ENCODE results near the gene MATK.
"Not testable (repeated sequence)": the region's sequence is repeated elsewhere in the genome, so short reads cannot be mapped to it uniquely, and the experiment has no call there.

MATK gene

DNA sequence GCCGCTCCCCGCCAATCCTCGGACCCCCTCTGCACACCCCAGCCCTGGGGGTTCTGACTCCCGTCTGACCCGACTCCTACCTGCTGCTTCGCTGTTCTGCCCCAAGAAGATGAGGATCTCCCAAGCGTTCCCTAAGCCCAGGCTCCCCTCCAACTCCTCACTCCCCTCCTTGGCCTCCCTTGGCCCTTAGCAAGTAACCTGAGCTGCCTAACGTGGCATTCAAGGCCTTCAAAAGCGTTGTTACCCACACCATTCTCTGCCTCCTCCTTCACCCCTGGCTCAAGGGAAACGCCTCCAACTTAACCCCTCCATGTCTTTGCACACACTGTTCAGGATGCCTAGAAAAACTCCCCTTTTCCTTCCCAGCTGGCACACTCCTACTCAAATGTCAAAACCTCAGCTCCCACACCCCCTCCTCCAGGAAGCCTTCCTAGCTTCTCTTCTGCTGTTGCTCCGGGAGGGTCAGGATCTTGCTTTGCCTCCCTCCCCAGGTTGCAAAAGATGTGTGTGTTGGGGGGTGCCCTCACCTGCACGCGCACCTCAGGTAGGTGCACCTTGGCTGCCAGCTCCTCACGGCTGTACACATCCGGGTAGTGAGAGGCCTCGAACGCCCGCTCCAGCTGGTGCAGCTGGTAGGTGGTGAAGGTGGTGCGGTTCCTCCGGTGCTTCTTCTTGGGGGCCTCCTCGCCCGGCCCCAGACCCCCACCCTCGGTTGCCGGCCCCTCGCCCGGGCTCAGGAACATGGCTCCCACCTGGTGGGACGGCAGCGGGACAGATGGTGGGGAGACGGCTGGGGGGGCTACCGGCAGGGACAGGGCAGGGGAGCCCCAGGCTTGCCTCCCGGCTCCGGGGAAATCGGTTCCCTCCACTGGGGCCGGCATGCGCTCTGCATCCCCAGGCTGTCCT lies 14.9 kb downstream of the MATK start:
- DNase-seq (ENCODE audit: low read depth in 2 of 2) = no peak

GRCh38 chr19:3770136-3770999 lies 15.8 kb downstream of the MATK start:
- no peak for DNase-seq (ENCODE audit: low read depth in 2 of 2)

GRCh38 chr19:3769494-3769893 lies 16.7 kb downstream of the MATK start:
- DNase-seq (ENCODE audit: low read depth in 2 of 2) = no peak

GRCh38 chr19:3768748-3769099 lies 17.5 kb downstream of the MATK start:
- no peak for DNase-seq (ENCODE audit: low read depth in 2 of 2)

DNA sequence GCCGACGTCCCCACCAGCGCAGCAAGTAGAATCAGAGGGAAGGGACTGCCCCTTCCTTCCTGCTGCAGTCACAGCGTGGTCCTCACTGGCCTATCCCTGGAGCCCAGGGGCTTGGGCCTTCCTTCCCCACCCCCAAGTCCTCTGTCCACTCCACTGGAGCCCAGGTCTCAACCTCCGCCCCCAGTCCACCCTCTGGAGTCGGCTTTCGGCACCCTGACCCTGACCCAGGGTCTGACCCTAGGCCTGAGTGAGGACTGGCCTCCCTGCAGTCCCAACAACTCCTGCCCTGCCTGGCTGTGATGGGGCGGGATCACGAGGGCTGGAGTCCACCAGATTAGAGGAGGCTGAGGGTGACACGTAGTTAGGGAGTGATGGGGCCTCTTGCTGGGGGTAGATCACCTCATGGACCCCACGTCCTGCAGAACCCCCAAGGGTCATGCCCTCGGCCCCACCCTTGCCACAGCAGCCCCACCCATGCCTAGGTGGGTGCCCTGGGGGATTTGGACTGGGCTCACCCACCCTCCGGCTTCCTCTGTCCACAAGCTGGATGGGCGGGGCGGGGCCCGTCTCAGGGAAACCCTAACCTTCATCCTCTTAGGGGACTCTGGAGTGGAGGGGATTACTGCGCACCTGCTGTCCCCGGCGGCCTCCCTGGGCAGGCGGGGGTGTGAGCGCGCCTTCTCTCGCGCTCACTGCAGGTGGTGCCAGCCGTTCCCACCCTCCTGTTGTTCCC lies 18.0 kb downstream of the MATK start:
- no peak for DNase-seq (ENCODE audit: low read depth in 2 of 2)

GRCh38 chr19:3767050-3767449 lies 19.1 kb downstream of the MATK start:
- DNase-seq (ENCODE audit: low read depth in 2 of 2) = no peak

DNA sequence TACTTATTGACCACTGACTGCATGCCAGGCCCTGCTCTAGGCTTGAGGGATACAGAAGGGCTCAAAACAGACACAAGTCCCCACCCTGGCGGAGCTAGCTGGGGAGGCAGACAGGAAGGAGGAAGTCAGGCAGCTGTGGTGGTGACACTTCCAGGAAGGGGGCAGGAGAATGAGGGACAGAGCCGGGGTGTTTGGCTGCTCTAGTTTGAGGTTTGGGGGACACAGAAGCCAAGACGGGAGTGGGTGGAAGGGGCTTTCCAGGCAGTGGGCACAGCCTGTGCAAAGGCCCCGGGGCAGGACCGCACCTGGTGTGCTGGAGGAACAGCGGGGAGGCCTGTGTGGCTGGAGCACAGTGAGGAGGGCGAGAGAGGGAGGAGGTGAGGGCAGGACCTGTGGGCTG lies 19.7 kb downstream of the MATK start:
- DNase-seq (ENCODE audit: low read depth in 2 of 2) = no peak

- not testable (repeated sequence) for DNase-seq (ENCODE audit: low read depth in 2 of 2)
Measured at GRCh38 chr19:3765757-3766156, 20.4 kb downstream of the MATK start.

GRCh38 chr19:3765121-3765520 lies 21.1 kb downstream of the MATK start:
- DNase-seq (ENCODE audit: low read depth in 2 of 2) = no peak

DNA sequence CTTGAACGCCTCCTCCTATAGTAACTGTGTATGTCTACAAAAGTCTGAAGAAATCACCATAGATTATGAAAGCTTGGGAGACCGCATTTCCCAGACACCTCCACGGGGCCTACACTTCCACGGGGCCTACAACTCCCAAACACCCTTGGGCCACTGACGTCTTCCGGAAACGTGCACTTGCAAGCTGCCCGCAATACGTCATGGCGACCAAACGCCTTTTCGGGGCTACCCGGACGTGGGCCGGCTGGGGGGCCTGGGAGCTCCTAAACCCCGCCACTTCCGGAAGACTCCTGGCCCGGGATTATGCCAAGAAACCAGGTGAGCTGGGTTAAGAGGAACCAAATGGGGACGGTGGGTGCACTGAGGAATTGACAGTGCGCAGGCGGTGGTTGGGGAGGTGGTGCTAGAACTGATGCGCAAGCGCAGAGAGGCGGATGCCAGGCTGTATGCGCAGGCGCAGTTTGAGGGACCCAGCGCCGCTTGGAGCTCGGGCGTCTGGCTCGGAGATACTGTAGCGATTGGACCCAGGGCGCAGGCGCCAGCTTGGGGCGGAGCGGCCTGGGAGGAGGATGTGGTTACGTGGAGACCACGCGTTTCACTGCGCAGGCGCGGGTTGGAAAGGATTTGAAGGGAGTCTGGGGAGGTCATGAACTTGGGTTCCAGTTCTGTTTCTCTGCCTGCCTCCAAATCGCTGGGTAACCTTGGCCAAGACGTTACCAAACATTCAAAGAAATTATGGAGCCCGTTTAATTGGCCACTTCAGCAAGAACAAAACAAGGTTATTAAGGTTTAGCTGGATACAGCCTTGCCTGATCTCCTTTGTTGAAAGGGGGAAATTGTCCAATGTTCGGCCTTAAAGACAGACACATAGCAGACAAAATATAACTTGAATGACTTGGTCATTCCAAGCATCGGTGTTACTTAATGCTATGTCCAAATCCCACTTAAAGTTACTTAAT lies 23.4 kb downstream of the MATK start, which contains the start of gene MRPL54:
MRPL54 (plus strand) TSS at position 182 of the 959 bp plus-strand sequence; CDS start at position 201, 19 bp downstream.
- peak; percentile 99 for DNase-seq (ENCODE audit: low read depth in 2 of 2)

- DNase-seq (ENCODE audit: low read depth in 2 of 2) = no peak
Measured at GRCh38 chr19:3762130-3762473, 24.1 kb downstream of the MATK start.

GRCh38 chr19:3761382-3762129 lies 24.6 kb downstream of the MATK start, which contains the start of gene APBA3:
TSS of gene APBA3 (minus strand) at chr19:3761692. CDS start at chr19:3760264, 1,428 bp downstream.
- peak; percentile 91 to 95 for DNase-seq (ENCODE audit: low read depth in 2 of 2)

GRCh38 chr19:3760871-3761361 lies 25.3 kb downstream of the MATK start:
- no peak for DNase-seq (ENCODE audit: low read depth in 2 of 2)

DNA sequence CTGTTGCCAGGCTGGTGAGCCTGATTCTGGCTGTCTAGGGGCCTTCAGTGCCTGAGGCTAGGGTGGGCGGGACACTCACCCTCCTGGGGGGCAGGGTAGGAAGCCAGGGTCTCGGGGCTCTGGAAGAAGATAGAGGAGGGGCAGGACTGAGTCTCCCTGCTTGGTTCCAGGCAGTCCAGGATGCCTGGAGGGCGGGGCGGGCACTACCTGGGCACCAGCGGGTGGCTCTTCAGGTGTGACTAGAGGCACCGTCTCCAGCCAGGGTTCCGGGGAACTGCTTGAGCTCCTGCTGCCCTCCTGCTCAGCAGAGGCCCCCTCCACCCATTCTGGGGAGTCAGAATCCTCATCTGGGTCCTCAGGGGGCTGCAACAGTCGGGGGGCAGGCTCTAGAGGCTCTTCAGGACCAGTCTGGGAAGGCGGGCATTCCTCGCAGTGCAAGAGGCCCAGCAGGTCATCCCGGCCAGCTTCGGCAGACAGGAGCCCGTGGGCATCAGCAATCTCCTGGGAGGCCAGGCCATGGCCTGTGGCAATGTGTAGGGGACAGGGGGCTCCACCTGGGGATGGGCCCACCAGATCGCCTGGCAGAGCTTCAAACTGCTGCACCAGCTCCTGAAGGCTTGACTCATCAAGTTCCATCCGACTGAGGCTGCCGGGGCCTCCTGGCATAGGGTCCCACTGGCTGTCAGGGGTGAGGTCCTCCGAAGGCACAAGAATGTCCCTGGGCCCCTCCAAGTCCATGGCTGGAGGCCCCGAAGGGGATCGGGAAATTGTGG lies 26.5 kb downstream of the MATK start:
- DNase-seq (ENCODE audit: low read depth in 2 of 2) = no peak

GRCh38 chr19:3758297-3758696 lies 27.9 kb downstream of the MATK start:
- not testable (repeated sequence) for DNase-seq (ENCODE audit: low read depth in 2 of 2)

DNA sequence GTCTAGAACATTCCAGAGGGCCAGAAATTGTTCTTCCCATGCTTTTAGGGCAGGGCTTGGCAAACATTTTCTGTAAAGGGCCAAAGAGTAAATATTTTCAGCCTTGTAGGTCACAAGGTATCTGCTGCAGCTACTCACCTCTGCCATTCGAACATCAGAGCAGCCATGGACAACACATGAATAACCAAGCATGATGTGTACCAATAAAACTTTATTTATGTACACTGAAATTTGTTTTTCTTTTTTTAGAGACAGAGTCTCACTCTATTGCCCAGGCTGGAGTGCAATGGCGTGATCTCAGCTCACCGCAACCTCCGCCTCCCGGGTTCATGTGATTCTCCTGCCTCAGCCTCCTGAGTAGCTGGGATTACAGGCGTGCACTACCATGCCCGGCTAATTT lies 28.5 kb downstream of the MATK start:
- not testable (repeated sequence) for DNase-seq (ENCODE audit: low read depth in 2 of 2)

DNA sequence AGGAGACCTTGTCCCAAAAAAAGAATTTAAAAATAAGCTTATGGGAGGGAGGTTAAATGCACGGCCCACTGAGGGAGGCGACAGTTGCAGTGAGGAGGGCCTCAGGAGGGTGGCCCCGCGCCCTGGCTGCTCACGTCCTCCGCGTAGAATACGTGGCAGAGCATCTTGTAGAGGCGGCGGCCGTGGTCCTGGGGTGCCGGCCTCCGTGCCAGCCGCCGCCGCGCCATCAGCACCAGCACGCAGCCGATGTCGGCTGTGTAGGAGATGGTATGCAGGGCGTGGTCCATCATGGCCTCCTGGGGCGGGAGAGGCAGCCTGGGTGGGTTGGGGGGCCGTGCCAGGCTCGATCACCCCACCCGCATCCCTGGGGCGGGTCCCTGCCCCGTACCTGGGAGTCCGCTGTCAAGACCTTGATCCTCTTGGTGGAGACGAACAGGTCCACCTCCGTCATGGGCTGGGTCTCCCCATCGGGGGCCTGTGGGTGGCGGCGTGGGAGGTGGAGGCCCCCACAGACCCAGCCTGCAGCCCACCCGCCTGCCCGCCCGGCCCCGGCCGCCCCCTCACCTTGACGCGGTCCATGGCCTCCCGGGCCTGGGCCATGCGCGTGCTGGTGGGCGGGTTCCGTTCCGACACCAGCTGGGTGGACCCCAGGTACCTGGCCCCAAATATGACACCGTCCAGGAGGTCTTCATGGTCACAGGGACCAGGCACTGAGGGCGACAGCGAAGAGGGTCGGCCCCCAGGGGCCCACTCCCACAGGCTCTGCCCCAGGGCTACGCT lies 32.4 kb downstream of the MATK start:
- DNase-seq (ENCODE audit: low read depth in 2 of 2) = no peak

GRCh38 chr19:3752492-3752891 lies 33.7 kb downstream of the MATK start:
- no peak for DNase-seq (ENCODE audit: low read depth in 2 of 2)

All from stimulated activated CD4-positive, alpha-beta T cell treated with anti-CD3 and anti-CD28 coated beads, Interleukin-15, amount 100 ng/mL, for 48 hours (primary cell).